NCI-H524 (cell line): Measurements from ENCODE around the gene ZFP36L1.

Experiments used
- DNase-seq, 2 experiments: peaks; one replicate each; lab custom pipeline; 2025; lab: John Stamatoyannopoulos, UW

ZFP36L1 gene

DNA sequence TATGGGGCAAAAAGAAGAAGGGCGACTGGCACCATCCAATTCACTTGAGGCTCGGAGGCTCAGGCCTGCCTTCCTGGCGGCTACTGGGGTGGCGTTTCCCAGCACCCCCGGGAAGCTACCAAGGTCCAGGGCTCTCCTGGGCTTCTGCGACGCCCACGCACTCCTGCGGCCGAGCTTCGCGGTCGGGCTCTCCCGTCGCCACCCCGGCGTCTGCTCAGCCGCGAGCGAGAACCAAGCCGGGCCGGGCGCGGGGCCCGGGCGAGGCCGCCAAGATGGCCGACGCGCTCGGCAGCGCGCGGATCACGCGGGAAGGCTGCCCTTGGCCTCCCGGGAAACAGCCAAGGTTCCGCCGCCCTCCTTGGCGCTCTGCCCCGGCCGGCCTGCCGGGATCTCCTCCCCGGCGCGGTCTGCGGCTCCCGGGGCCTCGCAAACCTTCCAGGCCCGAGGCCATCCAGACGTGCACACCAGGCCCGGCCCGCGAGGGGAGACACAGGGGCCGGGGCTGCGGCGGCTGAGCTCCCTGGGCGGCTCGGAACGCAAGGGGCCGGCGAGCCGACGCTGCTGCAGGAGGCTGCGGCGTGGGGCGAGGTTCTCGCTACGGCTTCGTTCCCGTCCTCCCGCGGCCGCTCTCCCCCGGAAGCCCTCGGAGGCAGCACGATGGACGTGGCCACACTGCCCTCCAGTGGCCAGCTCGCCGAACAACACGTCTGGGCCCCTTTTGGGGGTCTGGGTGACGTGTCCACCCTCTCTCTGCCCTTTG is 23.5 kb upstream of the ZFP36L1 start:
- DNase-seq = peak; percentile 87 to 91

DNA sequence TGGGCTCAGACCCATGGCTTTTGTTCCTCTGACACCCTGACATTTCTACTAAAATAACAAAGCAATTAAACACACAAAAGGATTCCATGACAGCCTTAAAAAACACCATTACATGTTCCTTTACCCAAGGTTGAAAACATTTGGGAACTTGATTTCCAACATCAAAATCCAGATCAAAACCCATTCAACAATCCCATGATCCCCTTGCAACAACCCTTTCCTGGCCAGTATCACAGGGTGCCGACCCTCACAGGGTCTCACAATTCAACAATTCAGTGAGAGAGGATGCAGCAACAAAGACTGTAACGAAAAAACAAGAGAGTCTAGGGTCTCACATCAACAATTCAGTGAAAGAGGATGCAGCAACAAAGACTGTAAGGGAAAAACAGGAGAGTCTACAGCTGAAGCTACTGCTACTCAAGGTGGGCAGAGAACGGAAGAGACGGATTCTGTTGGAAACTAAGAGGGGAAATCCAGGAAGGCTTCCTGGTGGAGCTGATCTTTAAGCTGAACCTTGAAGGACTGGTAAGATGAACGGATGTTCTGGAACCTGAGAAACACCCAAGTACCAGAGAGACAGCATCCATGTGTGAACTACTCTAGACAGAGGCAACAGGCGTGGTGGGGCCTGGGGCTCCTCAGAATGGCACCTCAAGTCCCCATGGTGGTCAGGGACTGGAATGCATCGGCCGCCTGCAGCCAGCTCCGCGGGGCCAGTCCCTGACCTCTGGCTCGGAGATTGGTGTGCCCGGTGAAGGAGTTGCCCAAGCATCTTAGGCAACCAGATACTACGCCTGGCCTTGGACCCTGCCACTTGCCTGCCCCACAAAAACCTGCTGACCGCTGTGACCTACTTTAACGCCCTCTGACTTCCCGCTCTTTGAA is 22.7 kb upstream of the ZFP36L1 start:
- DNase-seq = no peak

DNA sequence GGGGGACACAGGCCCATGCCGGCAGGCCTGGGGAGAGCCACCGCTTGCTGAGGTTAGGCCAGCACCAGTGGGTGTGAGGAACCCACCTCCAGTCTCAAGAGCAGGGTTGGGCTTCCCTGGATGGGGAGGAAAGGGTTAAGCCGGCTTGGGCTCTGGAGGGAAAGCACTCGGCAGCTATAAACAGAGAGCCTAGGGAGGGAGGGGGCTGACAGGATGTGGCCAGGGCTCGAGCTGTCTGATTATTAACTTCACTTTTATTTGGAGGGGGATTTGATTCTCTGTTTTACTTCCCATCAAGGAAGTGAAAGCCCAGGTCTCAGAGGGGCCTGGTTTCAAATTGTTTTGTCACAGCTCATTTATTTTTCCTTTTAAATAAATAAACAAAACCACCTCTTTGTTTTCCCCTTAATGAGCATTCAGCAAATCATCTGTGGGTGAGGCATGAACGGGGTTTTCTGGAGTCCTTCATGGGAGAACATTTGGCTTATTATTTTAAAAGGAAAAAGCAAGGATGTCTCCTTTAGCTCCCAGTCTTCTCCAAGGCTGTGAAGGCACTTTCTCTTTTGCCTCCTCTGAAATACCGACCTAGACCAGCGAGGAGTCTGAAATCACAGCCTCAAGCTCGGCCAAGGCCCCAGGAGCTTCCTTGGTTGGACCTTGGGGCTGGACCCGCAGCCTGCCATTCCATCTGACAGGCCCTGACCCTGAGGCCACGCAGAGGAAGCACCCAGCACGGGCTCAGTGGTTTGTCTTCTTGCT is 21.9 kb upstream of the ZFP36L1 start:
- no peak for DNase-seq

DNA sequence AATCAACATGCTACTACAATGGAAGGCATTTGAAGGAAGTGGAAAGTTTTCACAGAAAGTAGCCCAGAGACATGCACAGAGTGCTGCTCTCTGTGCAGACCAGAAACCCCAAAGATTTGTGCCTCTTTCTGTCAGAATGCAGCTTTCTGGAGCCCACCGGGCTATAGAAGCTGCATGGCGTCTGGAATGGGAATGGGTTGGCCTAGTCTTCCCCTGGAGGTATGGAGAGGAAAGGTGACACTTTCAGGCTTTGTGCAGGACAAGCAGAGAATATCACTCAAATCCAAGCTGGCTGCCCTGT is 21.3 kb upstream of the ZFP36L1 start:
- no peak for DNase-seq

DNA sequence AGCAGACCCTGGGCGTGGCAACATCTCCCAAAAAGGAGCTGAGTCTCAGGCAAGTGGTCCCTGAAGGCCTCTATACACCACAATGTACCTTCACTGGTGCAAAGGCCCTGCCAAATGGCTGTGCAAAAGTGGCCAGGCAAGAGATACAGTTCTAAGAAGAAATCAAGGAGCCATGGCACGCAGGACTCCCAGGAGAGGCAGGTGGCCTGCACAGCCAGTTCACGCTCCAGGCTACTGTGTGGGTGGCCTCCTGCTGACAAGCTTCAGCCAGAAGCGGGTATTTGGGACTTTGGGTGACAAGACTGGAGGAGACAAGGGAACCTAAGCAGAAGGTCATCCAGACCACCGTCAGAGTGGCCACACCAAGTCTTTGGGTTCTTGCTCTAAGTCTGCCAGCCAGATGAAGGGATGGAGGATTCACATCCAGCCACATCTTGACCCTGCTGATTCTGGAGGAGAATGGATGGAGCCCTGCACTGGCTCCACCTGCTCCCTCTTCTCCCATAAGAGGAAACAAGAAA is 20.5 kb upstream of the ZFP36L1 start:
- DNase-seq = no peak

DNA sequence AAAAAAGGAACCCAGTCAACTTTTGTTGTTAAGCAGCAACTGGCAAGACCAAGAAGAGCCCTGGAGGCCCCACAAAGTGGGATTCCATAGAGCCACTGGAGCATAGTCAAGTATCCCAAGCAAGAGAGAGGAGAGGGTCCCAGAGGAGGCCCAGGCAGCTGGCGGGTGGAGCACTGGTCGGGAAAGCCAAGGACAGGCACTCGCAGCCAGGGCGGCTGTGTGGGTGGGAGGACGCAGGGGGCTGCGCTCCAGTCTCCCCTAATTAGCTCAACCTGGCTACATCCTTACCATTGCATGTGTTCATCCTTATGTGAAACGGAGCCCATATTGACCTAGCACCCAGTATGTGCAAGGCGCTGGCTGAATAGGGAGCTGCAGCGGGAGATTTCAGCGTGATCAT is 18.3 kb upstream of the ZFP36L1 start:
- DNase-seq = no peak

DNA sequence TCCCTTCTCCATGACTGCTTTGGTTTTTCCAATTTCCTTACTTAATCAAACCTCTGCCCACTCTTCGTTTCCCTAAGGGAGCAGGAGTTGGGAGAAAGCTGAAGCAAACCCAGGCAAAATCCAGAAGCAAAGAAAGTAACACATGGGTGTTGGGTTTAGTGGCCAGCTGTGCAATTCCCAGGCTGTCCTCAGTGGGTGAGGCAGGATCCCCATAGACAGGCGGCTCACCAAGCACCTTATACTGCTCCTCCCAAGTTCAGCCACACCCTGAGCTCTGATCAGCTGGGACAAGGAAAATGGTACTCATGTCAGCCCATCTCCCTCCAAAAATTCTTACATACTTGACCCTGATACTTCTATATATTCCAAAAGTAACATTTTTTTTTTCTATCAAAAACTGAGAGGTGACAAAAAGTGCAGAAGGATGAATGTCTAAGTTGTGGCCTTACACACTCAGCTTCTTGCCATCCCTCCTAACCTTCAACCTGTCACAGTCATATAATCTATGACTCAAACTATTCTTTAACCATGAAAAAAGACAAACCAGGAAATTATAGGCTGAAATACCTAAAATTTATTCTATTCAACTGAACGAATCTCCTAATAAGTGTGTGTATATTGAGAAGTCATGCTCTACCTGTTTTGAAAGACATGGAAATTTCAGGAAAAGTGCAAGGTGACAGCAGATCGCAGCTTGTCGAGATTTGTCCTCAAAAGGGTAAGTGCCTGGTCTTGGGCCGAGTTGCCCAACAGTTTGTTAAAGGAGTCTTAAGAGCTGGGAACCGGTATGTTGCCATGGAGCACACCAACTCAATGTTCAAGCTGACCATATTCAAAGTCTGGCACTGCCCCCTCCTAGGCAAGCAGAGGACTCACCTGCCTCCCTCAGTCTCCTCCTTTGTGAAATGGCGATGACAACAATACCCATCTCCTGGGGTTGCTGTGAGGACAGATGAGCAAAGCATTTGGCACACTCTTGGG is 17.6 kb upstream of the ZFP36L1 start:
- DNase-seq = no peak

DNA sequence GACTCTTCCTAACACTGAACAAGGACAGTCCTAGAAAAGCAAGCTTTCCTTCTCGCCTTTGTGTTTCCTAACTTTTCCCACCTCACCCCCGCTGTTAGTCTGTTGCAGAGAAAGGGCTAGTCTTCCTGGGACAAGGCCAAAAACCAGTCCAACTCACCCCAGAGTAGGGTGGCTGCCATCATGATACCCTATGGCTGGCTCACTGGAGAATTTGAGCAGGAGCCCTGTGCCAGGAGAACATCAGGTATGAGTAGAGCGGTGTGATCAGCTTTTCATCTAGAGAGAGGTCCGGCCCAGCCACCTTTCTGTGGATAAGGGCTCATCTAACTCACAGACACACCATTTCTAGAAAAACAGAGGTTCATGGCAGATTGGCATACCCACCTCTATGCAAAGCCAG is 16.7 kb upstream of the ZFP36L1 start:
- DNase-seq = no peak

DNA sequence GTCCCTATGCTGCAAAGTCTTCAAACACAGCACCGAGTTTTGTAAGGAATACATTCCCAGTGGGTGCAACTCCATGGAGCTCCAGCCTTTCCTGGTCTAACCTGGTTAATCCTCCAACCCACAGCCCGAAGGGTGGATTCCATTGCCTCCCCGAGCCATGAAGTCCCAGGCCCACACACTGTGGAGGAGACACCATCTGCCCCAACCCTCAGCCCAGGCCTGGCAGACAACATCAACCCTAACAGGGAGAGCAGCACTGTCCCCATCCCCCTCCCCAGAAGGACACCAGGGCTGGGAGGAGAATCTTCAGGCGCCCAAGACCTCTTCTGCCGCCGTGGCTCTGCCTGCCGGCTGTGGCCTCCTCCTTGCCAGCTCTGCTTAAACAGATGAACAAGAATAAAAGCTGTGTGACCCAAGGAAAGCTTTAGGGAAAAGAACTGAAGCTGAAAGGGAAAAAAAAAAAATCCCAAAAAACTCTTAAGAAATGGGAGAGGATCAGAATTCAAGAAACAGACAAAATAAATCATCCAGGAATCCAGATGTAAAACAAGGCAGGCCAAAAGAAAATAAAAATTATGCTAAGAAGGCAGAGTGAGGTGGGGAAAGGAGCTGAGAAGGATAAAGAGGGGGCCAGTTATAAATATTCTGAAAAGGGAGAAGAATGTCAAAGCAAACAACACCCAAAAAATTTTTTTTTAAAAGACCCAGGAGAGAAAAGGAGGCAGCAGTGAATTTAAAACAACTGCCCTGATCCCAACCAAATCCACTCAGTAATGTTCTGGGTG is 16.0 kb upstream of the ZFP36L1 start:
- no peak for DNase-seq

DNA sequence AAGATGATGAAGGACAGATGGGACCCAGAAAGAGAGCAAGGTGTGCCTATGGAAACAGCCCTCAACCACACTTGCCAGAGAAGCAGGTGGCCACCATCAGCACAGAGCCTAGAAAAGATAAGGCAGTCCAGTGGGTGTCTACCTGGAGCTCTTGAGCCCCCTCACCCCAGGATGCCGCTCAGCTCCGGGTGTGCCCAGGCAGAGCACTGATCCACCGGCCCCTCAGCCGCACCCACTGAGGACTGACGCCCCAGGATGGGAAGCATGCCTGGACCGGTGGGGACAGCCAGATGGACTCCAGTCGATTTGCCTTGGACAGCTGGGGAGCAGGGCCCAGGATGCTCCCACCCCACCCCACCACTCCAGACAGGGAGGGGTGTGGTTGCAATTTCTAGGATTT is 15.1 kb upstream of the ZFP36L1 start:
- no peak for DNase-seq

DNA sequence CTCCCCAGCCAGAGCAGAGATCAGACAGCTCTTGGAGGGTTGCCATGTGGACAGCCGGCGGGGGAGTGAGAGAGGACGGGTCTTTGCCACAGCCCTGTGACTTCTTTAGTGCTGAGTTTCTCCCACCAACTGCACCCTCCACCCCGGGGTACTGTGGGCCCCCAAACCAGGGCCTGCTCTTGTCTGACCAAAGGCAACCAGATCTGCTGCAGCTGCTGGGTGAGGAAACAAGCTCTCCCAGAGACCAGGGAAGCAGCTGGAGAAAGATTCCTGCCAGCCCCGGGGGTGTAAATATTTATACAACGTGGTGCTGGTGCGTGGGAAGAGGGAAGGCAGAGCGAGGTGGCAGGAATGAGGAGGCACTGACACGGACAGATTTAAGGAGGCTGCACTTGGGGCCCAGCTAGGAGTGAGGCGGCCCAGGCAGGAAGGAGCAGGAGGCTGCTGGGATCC is 14.3 kb upstream of the ZFP36L1 start:
- DNase-seq = peak; percentile 52 to 71

DNA sequence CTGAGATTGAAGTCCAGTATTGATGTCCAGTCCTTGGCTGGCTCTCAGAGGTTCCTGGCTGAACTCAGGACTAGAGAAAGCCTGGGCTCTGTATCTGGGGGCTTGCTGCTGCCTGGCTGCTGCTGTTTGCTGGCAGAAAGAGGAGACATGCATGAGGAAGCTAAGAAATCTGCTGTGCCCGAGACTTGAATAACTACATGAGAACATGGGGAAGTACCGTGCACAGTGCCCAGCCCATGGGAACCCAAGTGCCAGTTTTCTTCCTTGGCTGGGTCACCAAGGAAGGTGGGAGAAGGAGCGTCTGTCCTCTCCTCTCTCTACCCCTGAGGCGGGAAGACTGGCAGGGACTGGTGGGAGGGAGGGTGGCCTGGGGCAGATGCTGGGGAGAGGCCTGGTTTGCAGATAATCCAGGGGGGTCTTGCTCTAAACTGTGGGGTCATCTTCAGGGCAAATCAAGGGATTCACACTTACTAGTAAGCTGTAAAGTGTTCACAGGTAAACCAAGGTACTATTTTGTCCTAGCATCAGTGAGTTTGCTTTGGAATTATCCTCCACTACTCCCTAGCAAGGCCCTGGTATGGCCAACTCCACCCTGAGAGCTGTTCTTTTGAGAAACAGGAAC is 13.8 kb upstream of the ZFP36L1 start:
- DNase-seq = no peak

DNA sequence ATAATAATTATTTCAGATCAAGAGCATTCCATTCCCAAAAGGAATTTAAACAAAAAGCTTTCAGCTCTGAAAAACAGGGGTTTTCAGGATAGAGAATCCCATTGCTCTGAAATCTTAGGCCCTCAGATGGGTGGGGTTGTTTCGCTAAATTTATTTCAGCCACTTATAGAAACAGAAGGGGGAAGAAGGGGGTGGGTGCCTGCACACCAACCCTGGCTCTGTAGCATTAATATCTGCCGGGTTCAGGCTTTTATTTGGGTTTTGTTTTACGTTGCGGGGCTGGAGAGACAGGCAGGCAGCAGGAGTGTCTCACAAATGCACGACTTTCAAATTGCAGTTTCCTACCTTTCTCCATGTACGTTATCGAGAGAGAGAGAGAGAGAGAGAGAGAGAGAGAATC is 12.5 kb upstream of the ZFP36L1 start:
- DNase-seq = no peak

DNA sequence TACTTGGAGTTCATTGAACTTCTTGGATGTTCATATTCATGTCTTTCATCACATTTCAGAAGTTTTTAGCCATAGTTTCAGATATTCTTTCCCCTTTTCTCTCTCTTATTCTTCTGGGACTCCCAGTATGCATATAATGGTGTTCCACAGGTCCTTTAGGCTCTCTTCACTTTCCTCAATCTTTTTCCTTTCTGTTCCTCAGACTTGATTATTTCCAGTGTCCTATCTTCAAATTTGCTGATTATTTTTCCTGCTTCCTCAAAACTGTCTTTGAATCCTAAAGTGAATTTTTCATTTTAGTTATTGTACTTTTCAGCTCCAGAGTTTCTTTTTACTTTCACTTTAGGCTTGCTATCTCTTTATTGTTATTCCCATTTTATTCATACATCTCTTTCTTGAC is 8.8 kb upstream of the ZFP36L1 start:
- DNase-seq = no peak

DNA sequence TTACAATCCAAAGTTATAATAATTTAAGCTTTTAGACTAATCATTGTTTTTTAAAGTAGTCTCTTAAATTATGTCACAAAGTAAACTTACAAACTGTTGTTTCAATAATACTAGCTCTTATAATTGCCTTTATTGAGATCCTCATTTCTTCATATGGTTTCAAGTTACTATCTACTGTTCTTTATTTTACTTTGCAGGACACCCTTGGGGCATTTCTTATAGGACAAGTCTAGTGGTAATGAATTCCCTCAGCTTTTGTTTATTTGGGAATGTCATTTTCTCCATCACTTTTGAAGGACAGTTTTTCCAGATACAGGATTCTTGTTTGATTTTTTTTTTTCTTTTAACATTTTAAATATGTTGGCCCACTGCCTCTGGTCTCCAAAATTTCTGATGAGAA is 8.1 kb upstream of the ZFP36L1 start:
- no peak for DNase-seq

DNA sequence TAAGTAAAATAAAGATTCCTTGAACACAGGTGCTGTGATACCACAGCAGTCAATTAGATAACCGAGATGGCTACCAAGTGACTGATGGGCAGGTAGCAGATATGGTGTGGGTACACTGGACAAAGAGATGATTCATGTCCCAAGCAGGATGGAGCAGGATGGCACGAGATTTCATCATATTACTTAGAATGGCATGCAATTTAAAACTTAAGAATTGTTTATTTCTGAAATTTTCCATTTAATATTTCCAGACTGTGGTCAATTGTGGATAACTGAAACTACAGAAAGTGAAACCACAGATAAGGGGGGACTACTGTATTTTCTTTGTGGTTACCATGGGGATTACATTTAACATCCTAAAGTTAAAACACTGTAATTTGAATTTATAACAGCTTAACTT is 7.5 kb upstream of the ZFP36L1 start:
- no peak for DNase-seq

DNA sequence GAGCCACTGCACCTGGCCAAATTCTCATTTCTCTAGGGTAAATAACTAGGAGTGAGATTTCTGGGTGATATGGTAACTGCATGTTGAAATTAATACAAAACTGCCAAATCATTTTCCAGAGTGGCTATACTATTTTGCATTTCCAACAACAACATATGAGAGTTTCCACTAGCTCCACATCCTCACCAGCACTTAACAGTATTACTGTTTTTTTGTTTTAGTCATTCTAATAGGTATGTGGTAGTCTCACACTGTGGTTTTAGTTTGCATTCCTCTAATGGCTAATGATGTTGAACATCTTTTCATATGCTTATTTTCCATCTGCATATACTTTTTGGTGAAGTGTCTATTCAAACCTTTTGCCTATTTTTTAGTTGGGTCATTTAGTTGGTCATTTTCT is 5.8 kb upstream of the ZFP36L1 start:
- DNase-seq = no peak

DNA sequence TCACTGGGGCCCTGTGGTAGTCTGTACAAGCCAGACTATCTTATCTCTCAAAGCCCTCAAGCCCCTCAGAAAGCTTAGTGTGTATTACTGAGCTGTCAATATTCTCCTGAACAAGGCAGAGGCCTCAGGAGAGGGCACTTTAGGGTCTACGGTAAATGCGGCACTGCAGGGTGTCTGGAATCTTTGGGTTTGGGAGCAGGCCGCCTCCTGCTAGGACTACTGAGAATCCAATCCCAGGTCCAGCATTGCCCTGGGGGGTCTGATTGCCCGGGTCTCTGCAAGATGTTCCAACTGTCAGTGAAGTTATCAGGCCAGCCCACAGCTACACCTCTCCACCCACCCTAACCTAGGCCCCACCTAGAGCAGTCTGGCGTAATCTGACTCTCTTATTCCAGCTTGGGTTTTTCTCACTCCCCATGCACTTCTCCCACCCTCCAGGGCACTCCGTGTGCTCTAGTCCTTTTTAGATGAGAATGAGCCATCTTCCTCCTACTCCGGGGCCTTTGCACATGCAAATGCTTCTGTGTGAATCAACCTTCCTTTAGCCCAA is 4.3 kb upstream of the ZFP36L1 start:
- no peak for DNase-seq

DNA sequence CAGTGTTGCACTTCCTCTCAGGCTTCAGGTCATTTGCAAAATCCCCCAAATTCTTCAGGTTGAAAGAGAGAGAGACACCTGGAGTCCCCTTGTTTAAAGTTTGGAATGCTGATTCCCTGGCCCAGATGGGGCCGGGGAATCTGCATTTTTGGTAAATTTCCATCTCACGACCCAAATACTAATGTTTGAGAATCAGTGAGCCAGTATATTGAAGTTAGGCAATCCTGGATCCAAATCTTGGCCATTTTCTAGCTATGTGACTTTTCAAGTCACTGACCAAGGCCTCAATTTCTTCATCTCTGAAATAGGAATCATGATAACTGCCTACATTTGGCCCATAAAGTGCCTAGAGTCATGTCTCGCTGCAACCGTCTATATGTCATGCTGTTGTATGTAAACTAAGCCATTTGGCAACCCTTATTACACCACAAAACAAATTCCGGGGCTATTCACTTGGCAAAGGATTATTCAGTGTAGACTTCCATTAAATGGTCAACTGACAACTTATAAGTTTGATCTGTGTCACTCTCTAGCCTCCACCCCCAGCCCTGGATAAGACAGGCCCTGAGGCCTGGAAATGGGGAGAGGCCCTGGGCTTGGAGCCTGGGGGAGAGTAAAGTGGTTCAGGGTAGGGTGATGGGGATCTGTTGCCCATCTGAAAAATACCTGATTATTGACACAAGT is 3.7 kb upstream of the ZFP36L1 start:
- no peak for DNase-seq
